Erythroblast (primary cell): Measurements from ENCODE around the gene LSM14A.
A peak's percentile ranks its signal among the peaks of the same experiment; 100 is the strongest.
"Not testable (repeated sequence)": the region's sequence is repeated elsewhere in the genome, so short reads cannot be mapped to it uniquely, and the experiment has no call there.

Experiments used
- DNase-seq, 2 experiments: peaks; one replicate each; lab custom pipeline; 2025; lab: John Stamatoyannopoulos, UW
- GATA1 ChIP-seq: IDR thresholded peaks from 2 replicates; pipeline ENCODE4 v1.6.1; 2011; ENCODE audit warnings: low read depth, mild to moderate bottlenecking, control low read depth, low read length, moderate library complexity
- POLR2A ChIP-seq: IDR thresholded peaks from 2 replicates; pipeline ENCODE4 v1.6.1; 2011; ENCODE audit warnings: mild to moderate bottlenecking, low read length

Gene LSM14A

GRCh38 chr19:34171877-34172660 is at the start of gene LSM14A:
TSS of gene LSM14A (plus strand) at chr19:34172504. CDS start at chr19:34172643, 139 bp downstream.
- peak; percentile 93 to 97 for DNase-seq
- TF ChIP-seq POLR2A (peak; percentile 96), GATA1 (no peak)

- no peak for TF ChIP-seq POLR2A
- no peak for DNase-seq
Observed at GRCh38 chr19:34124828-34125227, 47.5 kb upstream of the LSM14A start.

GRCh38 chr19:34126966-34127365 is 45.3 kb upstream of the LSM14A start:
- DNase-seq = no peak
- TF ChIP-seq GATA1 (no peak), POLR2A (no peak)

- DNase-seq = no peak
Observed at GRCh38 chr19:34127684-34128189, 44.6 kb upstream of the LSM14A start.

GRCh38 chr19:34128558-34129250 is 43.6 kb upstream of the LSM14A start:
- TF ChIP-seq GATA1 (no peak), POLR2A (no peak)
- DNase-seq = no peak

More at GRCh38 chr19:34127684-34128189, 44.6 kb upstream of the LSM14A start:
- TF ChIP-seq GATA1 (no peak), POLR2A (no peak)

- DNase-seq = no peak
- TF ChIP-seq GATA1 = no peak
- no peak for TF ChIP-seq POLR2A
Observed at GRCh38 chr19:34131100-34131499, 41.2 kb upstream of the LSM14A start.

GRCh38 chr19:34132145-34132544 is 40.2 kb upstream of the LSM14A start:
- DNase-seq = not testable (repeated sequence)

GRCh38 chr19:34132706-34133105 is 39.6 kb upstream of the LSM14A start:
- DNase-seq = not testable (repeated sequence)

- peak; percentile 93 to 94 for DNase-seq
- TF ChIP-seq GATA1 (no peak), POLR2A (peak; percentile 87)
Observed at GRCh38 chr19:34134190-34135053, 37.9 kb upstream of the LSM14A start.

GRCh38 chr19:34135054-34135800 is 37.1 kb upstream of the LSM14A start:
- TF ChIP-seq GATA1 (no peak), POLR2A (no peak)
- DNase-seq = no peak

GRCh38 chr19:34135821-34136611 is 36.3 kb upstream of the LSM14A start:
- TF ChIP-seq GATA1 = no peak
- TF ChIP-seq POLR2A = no peak
- no peak for DNase-seq

- TF ChIP-seq POLR2A (no peak), GATA1 (no peak)
- DNase-seq = no peak
Observed at GRCh38 chr19:34141025-34141424, 31.3 kb upstream of the LSM14A start.
